HG03558 (cell line): ENCODE measurements around the gene NEURL3.

ENCODE experiments used
- ATAC-seq: cut with Tn5 transposase; IDR thresholded peaks from one replicate; pipeline ENCODE4 v1.9.1; 2021; ENCODE audit warnings: moderate number of reproducible peaks; ENCODE audit not compliant: unreplicated experiment; ENCODE audit errors: extremely low read depth

NEURL3 gene

GRCh38 chr2:96529376-96530143 is 24.4 kb upstream of the NEURL3 start:
- ATAC-seq = no peak

- ATAC-seq = no peak
Observed at GRCh38 chr2:96528700-96529375, 23.7 kb upstream of the NEURL3 start.

- no peak for ATAC-seq
Observed at GRCh38 chr2:96528006-96528699, 23.0 kb upstream of the NEURL3 start.

GRCh38 chr2:96527286-96528005 is 22.3 kb upstream of the NEURL3 start:
- no peak for ATAC-seq

- ATAC-seq = no peak
Observed at GRCh38 chr2:96526615-96527285, 21.6 kb upstream of the NEURL3 start.

GRCh38 chr2:96526101-96526591 is 21.0 kb upstream of the NEURL3 start:
- no peak for ATAC-seq

- no peak for ATAC-seq
Observed at GRCh38 chr2:96525211-96525507, 20.0 kb upstream of the NEURL3 start.

GRCh38 chr2:96524482-96525210 is 19.5 kb upstream of the NEURL3 start:
- no peak for ATAC-seq

GRCh38 chr2:96523659-96524481 is 18.7 kb upstream of the NEURL3 start:
- no peak for ATAC-seq

- no peak for ATAC-seq
Observed at GRCh38 chr2:96522304-96523203, 17.4 kb upstream of the NEURL3 start.

- ATAC-seq = no peak
Observed at GRCh38 chr2:96521219-96521618, 16.1 kb upstream of the NEURL3 start.

GRCh38 chr2:96520697-96521096 is 15.5 kb upstream of the NEURL3 start:
- no peak for ATAC-seq

GRCh38 chr2:96520231-96520630 is 15.1 kb upstream of the NEURL3 start:
- ATAC-seq = no peak

GRCh38 chr2:96517079-96517478 is 11.9 kb upstream of the NEURL3 start:
- no peak for ATAC-seq

- no peak for ATAC-seq
Observed at GRCh38 chr2:96514521-96514920, 9.4 kb upstream of the NEURL3 start.

GRCh38 chr2:96512341-96512740 is 7.2 kb upstream of the NEURL3 start:
- no peak for ATAC-seq

- no peak for ATAC-seq
Observed at GRCh38 chr2:96511851-96512250, 6.7 kb upstream of the NEURL3 start.
